Measurements from ENCODE around the gene BCL11A.

BCL11A gene

GRCh38 chr2:60549238-60549927, 4.1 kb downstream of the BCL11A start:
- in situ Hi-C loops (cut with MboI; ENCODE audit: low pct_unique_long_range_greater_than_20kb, low sequenced_read_pairs) = no loop called here
- DNase-seq = peak; percentile 69

GRCh38 chr2:60548845-60549237, 4.6 kb downstream of the BCL11A start:
- in situ Hi-C loops (cut with MboI; ENCODE audit: low pct_unique_long_range_greater_than_20kb, low sequenced_read_pairs) = no loop called here

GRCh38 chr2:60548311-60548710, 5.1 kb downstream of the BCL11A start:
- in situ Hi-C loops (cut with MboI; ENCODE audit: low pct_unique_long_range_greater_than_20kb, low sequenced_read_pairs) = no loop called here
- DNase-seq = no peak

More at GRCh38 chr2:60548845-60549237, 4.6 kb downstream of the BCL11A start:
- no peak for DNase-seq

DNA sequence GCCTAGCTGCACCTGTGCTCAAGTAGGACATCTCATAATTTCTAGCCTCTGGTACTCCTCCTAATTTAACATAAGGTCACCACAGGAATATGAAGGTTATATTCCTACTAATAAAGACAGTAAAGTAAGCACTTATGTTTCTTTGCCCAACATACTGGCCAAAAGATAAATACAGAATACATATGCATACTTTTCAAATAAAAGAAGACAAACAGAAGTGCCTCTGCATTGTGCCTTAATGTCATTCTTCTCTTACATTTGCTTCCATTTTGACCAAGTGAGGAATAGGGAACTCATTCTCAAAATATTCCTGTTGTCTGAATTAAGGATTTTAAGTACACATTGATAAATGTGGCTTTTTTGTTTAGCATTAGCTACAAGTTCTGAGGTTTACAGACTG, 5.6 kb downstream of the BCL11A start:
- DNase-seq = no peak
- in situ Hi-C loops (cut with MboI; ENCODE audit: low pct_unique_long_range_greater_than_20kb, low sequenced_read_pairs) = no loop called here

GRCh38 chr2:60546756-60547420, 6.6 kb downstream of the BCL11A start:
- no peak for DNase-seq
- in situ Hi-C loops (cut with MboI; ENCODE audit: low pct_unique_long_range_greater_than_20kb, low sequenced_read_pairs) = no loop called here

- in situ Hi-C loops (cut with MboI; ENCODE audit: low pct_unique_long_range_greater_than_20kb, low sequenced_read_pairs) = no loop called here
- no peak for DNase-seq
These were observed 8.4 kb downstream of the BCL11A start for GRCh38 chr2:60544954-60545560.

DNA sequence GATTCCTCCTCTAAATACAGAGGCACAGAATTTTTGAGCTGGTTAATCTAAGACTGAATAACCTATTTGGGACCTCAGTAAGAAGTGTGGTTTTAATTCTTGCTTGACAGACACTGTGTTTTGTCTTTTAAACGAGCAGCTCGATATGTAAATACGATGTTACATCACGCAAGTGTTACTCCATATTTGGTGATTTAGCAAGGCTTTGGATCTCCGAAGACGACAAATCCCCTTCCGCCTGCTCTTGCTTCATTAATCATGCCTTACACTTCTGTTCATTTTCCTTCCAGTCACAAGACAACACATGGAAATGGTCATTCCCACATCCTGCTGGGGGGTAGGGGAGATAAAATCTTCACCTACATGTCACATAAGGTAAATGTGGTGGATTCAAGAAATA, 9.4 kb downstream of the BCL11A start:
- no peak for DNase-seq
- in situ Hi-C loops (cut with MboI; ENCODE audit: low pct_unique_long_range_greater_than_20kb, low sequenced_read_pairs) = no loop called here

DNA sequence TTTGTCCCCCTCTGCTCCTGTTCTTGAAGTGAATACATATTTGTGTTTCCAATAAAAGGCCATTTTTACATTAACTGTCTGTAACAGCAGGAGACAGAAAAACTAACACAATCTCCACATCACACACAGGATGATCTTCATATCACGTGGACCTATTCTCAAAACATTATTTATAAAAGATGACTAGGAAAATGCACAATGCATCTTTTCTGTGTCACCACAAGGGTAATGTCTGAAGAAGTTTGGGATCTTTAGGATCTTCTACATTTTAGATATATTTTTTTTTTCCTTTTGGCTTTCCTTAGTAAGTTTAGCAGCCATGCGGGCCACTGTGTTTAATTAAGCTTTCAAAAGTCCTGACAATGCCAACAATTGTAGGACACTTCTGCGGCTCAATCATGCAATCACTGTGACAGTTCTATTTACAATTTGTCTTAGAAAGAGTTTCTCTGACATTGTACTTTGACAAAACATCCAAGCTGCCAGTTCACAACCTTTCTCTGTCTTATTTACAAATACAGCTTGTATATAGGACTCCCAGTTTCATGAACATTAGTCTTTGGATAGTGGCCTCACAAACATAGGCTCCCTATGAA, 12.3 kb downstream of the BCL11A start:
- DNase-seq = no peak
- in situ Hi-C loops (cut with MboI; ENCODE audit: low pct_unique_long_range_greater_than_20kb, low sequenced_read_pairs) = no loop called here

- in situ Hi-C loops (cut with MboI; ENCODE audit: low pct_unique_long_range_greater_than_20kb, low sequenced_read_pairs) = no loop called here
- no peak for DNase-seq
These were observed 13.4 kb downstream of the BCL11A start for GRCh38 chr2:60540074-60540473.

DNA sequence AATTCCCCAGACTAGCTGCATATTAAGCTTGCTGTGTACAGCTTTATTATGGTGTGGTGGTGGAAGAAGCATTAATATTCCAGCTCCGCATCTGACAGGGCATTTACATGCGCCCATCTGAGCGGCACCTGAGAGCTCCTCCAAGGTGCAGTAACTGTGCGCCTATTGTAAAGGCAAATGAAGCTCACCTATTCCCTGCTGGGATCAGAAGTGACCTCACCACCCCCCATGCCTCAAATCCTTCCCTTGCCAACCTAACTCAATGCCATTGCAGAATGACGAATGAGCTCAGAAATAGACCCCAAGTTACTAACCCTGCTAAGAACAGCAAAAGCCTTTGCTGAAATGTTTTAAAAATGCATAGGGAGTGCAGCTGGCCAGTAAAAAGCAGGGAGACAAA, 14.3 kb downstream of the BCL11A start:
- DNase-seq = no peak
- in situ Hi-C loops (cut with MboI; ENCODE audit: low pct_unique_long_range_greater_than_20kb, low sequenced_read_pairs) = no loop called here

DNA sequence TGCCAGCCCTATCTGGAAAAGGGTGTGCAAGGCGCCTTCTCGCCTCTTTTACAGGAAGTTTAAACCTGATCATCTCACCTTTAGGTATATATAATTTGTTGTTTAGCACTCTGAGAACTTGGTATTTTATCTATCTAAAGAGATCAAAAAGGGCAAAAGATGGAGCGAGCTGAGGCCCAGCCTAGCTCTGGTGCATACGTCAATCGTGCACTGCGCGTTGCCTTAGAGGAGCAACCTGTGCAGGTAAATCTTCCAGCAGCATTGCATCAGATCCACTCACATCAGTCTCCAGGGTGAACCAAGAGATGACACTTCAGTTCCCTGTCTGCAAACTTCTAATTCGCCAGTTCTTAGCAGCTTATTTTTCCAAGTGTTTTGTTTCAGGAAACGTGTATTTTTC, 15.4 kb downstream of the BCL11A start:
- in situ Hi-C loops (cut with MboI; ENCODE audit: low pct_unique_long_range_greater_than_20kb, low sequenced_read_pairs) = no loop called here
- DNase-seq = no peak

DNA sequence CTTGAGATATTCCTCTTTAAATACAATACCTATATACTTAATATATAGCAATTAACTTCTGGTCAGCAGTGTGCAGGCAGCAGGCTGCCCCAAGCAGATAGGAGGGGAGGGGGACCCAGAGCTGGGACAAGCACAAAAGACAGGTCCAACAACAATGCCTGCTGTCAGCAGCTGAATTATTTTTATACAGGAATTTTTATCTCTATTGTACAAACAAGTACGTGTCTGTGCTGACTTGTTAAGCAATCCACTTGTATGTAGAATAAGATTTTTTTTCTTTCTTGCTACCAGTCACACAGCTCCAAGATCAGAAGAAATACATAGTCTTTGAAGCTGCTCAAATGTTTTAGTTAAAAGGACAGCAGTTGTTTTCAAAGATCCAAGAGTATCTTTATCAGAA, 16.7 kb downstream of the BCL11A start:
- in situ Hi-C loops (cut with MboI; ENCODE audit: low pct_unique_long_range_greater_than_20kb, low sequenced_read_pairs) = no loop called here
- no peak for DNase-seq

- in situ Hi-C loops (cut with MboI; ENCODE audit: low pct_unique_long_range_greater_than_20kb, low sequenced_read_pairs) = no loop called here
- DNase-seq = no peak
These were observed 17.7 kb downstream of the BCL11A start for GRCh38 chr2:60535685-60536312.

- in situ Hi-C loops (cut with MboI; ENCODE audit: low pct_unique_long_range_greater_than_20kb, low sequenced_read_pairs) = no loop called here
- no peak for DNase-seq
These were observed 18.4 kb downstream of the BCL11A start for GRCh38 chr2:60534892-60535684.

- in situ Hi-C loops (cut with MboI; ENCODE audit: low pct_unique_long_range_greater_than_20kb, low sequenced_read_pairs) = no loop called here
- DNase-seq = peak; percentile 41
These were observed 19.3 kb downstream of the BCL11A start for GRCh38 chr2:60534052-60534685.

DNA sequence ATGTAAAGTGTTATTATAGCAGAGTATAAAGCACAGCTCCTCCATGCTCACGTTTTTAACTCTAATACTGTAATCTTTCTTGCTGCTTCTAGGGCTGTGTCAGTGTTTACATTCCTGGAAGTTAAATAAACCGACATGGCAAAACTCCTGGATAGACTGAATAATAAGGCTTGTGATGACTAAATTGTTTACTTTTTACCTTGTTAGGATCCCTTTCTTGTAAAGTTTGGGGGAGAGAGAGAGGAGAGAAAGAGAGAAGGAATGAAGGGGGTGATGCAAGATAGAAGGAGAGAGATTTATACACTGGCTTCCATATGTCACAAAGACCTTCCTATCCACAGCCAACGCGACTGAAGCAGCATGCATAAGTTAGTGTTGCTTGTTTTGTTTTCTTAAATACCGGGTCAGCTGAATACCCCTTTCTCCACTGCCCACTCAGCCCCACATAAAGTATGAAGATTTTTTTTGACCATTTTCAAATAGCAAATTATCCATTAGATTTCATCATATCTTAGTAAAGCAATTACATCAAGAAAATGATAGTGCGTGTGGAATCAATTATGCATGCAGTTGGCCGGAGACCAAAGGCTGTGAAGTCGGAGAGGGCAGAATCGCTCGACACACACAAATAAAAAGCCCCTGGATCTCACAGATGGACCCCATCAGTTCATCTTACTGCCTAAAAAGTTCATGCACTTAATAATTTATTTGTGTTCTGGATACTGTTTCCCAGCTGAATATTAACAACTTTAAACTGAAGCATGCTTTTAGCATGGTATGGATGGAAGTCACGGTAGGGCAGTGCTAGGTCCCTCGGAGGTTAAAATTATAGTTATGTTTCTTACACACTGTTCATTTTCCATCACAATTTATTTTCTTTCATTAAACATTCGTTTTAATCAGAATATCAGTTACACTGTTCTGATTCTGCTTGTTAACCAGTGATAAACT, 20.1 kb downstream of the BCL11A start:
- DNase-seq = no peak
- in situ Hi-C loops (cut with MboI; ENCODE audit: low pct_unique_long_range_greater_than_20kb, low sequenced_read_pairs) = no loop called here

- in situ Hi-C loops (cut with MboI; ENCODE audit: low pct_unique_long_range_greater_than_20kb, low sequenced_read_pairs) = no loop called here
- no peak for DNase-seq
These were observed 21.0 kb downstream of the BCL11A start for GRCh38 chr2:60532421-60532820.

Measured in KBM-7 (cell line).